ENCODE results near the gene PAOX. TPM values are rescaled to one million over a fixed set of nuclear protein-coding genes. Genes with fewer than 3 reads are reported as not detected.
A peak's percentile ranks its signal among the peaks of the same experiment; 100 is the strongest.

Gene PAOX
- total and polyA plus RNA-seq, 2 of the 13 experiments (the other 11 are each of a cell fraction or from before 2014, with no cell fraction given): 0.49 to 0.77 TPM

- TF ChIP-seq ZNF784 (CRISPR knock-in tag; IDR thresholded peaks at IDR 0.05; ENCODE audit: borderline replicate concordance) (peak; percentile 67; the same call in 1 of the 2 replicates), HNF4A (CRISPR knock-in tag; IDR thresholded peaks at IDR 0.05) (peak; percentile 30; the same call in 1 of the 2 replicates), GTF2F1 (IDR thresholded peaks at IDR 0.05; ENCODE audit: low read length) (no peak), MXD4 (CRISPR knock-in tag; IDR thresholded peaks at IDR 0.05) (peak; percentile 77), ZHX2 (IDR thresholded peaks at IDR 0.05; ENCODE audit: low read depth) (0 out of 2 replicates have a peak, but pooled peaks have one; percentile 9), ZHX2 (CRISPR knock-in tag; IDR thresholded peaks at IDR 0.05; ENCODE audit: borderline replicate concordance) (no peak), MAX (IDR thresholded peaks at IDR 0.05) (peak; percentile 94), HES4 (CRISPR knock-in tag; IDR thresholded peaks at IDR 0.05; ENCODE audit: borderline replicate concordance) (peak; percentile 76), HMGXB4 (CRISPR knock-in tag; IDR thresholded peaks at IDR 0.05; ENCODE audit: borderline replicate concordance in 1 of 2, low read depth in 1 of 2) (peak; percentile 28 to 31; a peak in 3 of 4 replicates), HOXA9 (CRISPR knock-in tag; IDR thresholded peaks at IDR 0.05; ENCODE audit: borderline replicate concordance) (0 out of 2 replicates have a peak, but pooled peaks have one; percentile 9), PHB2 (IDR thresholded peaks at IDR 0.05; ENCODE audit: partially characterized antibody) (no peak), RBFOX2 (IDR thresholded peaks at IDR 0.05; ENCODE audit: low read depth, low read length) (peak; percentile 86), SAP130 (CRISPR knock-in tag; IDR thresholded peaks at IDR 0.05; ENCODE audit: low read depth) (peak; percentile 61), NR2F2 (IDR thresholded peaks at IDR 0.05; ENCODE audit: borderline replicate concordance, low read depth) (peak; percentile 9; the same call in 1 of the 2 replicates), ZNF235 (CRISPR knock-in tag; IDR thresholded peaks at IDR 0.05; ENCODE audit: borderline replicate concordance) (peak; percentile 24; the same call in 1 of the 2 replicates), STAT5B (CRISPR knock-in tag; IDR thresholded peaks at IDR 0.05) (0 out of 2 replicates have a peak, but pooled peaks have one; percentile 44), ZNF441 (CRISPR knock-in tag; IDR thresholded peaks at IDR 0.05; ENCODE audit: borderline replicate concordance) (peak; percentile 63; the same call in 1 of the 2 replicates), ZNF616 (CRISPR knock-in tag; IDR thresholded peaks at IDR 0.05; ENCODE audit: low read depth) (peak; percentile 41; the same call in 1 of the 2 replicates)
Observed at GRCh38 chr10:133357285-133358161, 21.5 kb upstream of the PAOX start, which contains the start of gene FUOM (continued).

All from HepG2 (cell line).